Thoracic aorta (tissue), 2 donors: Measurements from ENCODE around the gene AKNA. TPM values are rescaled to one million over a fixed set of nuclear protein-coding genes. Genes with fewer than 3 reads are reported as not detected.

Experiments
- ATAC-seq: fragments of 150-250 bp; one replicate; pipeline ENCODE4 v1.8.0; 2017; ENCODE audit warnings: low read depth; ENCODE audit not compliant: insufficient number of reproducible peaks, low FRiP score
- DNase-seq: peaks from one replicate; pipeline ENCODE4 v3.0.0-alpha.2; 2020; ENCODE audit warnings: low spot score
- H3K27ac ChIP-seq, 2 donors: fragments of 200-600 bp; sonication (generic); 1 replicate in 1 of 2; 2 replicates in 1 of 2; pipeline ENCODE4 v1.5.1; 2016; ENCODE audit warnings: mild to moderate bottlenecking in 2 of 2, moderate library complexity in 2 of 2
- H3K27me3 ChIP-seq: fragments of 200-600 bp; sonication (generic); replicated peaks from 2 replicates; pipeline ENCODE4 v1.6.0; 2016; ENCODE audit warnings: mild to moderate bottlenecking; ENCODE audit not compliant: insufficient read depth
- H3K36me3 ChIP-seq: fragments of 200-600 bp; sonication (generic); one replicate; pipeline ENCODE4 v1.5.1; 2016
- H3K4me1 ChIP-seq, 2 donors: fragments of 200-600 bp; sonication (generic); 1 replicate in 1 of 2; 2 replicates in 1 of 2; pipeline versions ENCODE4 v1.5.1 to v1.6.0; 2016; ENCODE audit warnings: low read depth in 2 of 2, mild to moderate bottlenecking in 1 of 2; ENCODE audit not compliant: control insufficient read depth in 1 of 2
- H3K4me3 ChIP-seq: fragments of 200-600 bp; sonication (generic); 2 replicates; pipeline ENCODE4 v1.5.1; 2016; ENCODE audit warnings: mild to moderate bottlenecking
- H3K9me3 ChIP-seq: fragments of 200-600 bp; sonication (generic); 2 replicates; pipeline ENCODE4 v1.5.1; 2016
- CTCF ChIP-seq: fragments of 200-600 bp; sonication (generic); IDR thresholded peaks from one replicate; pipeline ENCODE4 v1.5.1; 2019; ENCODE audit warnings: antibody characterized with exemption
- total RNA-seq, 2 donors: library from RNA; depleted of rRNA; stranded (reverse); fragments of >200 nt; gene quantifications; one replicate each; pipeline versions ENCODE4 v1.1.0 to v1.2.3, GENCODE V29; 2016

The AKNA gene
- total RNA-seq, 2 donors from 2014 or later: 34.8 to 68.5 TPM

GRCh38 chr9:114411452-114411851 is 23.7 kb upstream of the AKNA start:
- H3K27ac ChIP-seq: no peak overlapping the region
- ATAC-seq (no peak), DNase-seq (no peak)
- no peaks in the 10 kb centered on the region for H3K27me3 ChIP-seq
- no peaks in the 10 kb centered on the region for H3K36me3 ChIP-seq
- TF ChIP-seq CTCF: no peak
- H3K4me1 ChIP-seq: peaks cover 0 to 10% of the 10 kb centered on the region in 2 donors
- no peak overlapping the region for H3K4me3 ChIP-seq
- H3K9me3 ChIP-seq: no peaks in the 10 kb centered on the region

- TF ChIP-seq CTCF: no peak
- Histone ChIP-seq H3K4me1 (peaks cover 0 to 10% of the 10 kb centered on the region in 2 donors), H3K36me3 (no peaks in the 10 kb centered on the region), H3K27me3 (no peaks in the 10 kb centered on the region), H3K27ac (no peak overlapping the region), H3K9me3 (no peaks in the 10 kb centered on the region), H3K4me3 (no peak overlapping the region)
- DNase-seq (no peak), ATAC-seq (no peak)
Observed at GRCh38 chr9:114410910-114411309, 23.1 kb upstream of the AKNA start.

GRCh38 chr9:114409842-114410241 is 22.1 kb upstream of the AKNA start:
- no peaks in the 10 kb centered on the region for H3K9me3 ChIP-seq
- DNase-seq (no peak), ATAC-seq (no peak)
- peaks cover 0 to 10% of the 10 kb centered on the region in 2 donors for H3K4me1 ChIP-seq
- no peak overlapping the region for H3K27ac ChIP-seq
- no peaks in the 10 kb centered on the region for H3K27me3 ChIP-seq
- H3K4me3 ChIP-seq: no peak overlapping the region
- H3K36me3 ChIP-seq: no peaks in the 10 kb centered on the region
- TF ChIP-seq CTCF: no peak

- H3K9me3 ChIP-seq: no peaks in the 10 kb centered on the region
- no peaks in the 10 kb centered on the region for H3K36me3 ChIP-seq
- H3K27ac ChIP-seq: no peak overlapping the region
- no peak overlapping the region for H3K4me3 ChIP-seq
- ATAC-seq: no peak
- peaks cover 0 to 7% of the 10 kb centered on the region in 2 donors for H3K4me1 ChIP-seq
- H3K27me3 ChIP-seq: no peaks in the 10 kb centered on the region
- DNase-seq: no peak
- no peak for TF ChIP-seq CTCF
Observed at GRCh38 chr9:114409103-114409780, 21.5 kb upstream of the AKNA start.

GRCh38 chr9:114408645-114409044 is 20.9 kb upstream of the AKNA start:
- ATAC-seq (no peak), DNase-seq (no peak)
- H3K4me3 ChIP-seq: no peak overlapping the region
- peaks cover 0 to 1% of the 10 kb centered on the region in 2 donors for H3K4me1 ChIP-seq
- no peaks in the 10 kb centered on the region for H3K27me3 ChIP-seq
- no peaks in the 10 kb centered on the region for H3K9me3 ChIP-seq
- TF ChIP-seq CTCF: no peak
- no peak overlapping the region for H3K27ac ChIP-seq
- H3K36me3 ChIP-seq: no peaks in the 10 kb centered on the region
